Uterus (tissue), 4 donors: ENCODE measurements around the gene ACTR8. TPM values are rescaled to one million over a fixed set of nuclear protein-coding genes. Genes with fewer than 3 reads are reported as not detected.

Experiments
- DNase-seq, 2 donors: peaks; one replicate each; pipeline ENCODE4 v3.0.0-alpha.2; 2019 to 2020
- H3K27ac ChIP-seq, 2 donors: fragments of 200-600 bp; sonication (generic); 1 replicate in 1 of 2; 2 replicates in 1 of 2; pipeline ENCODE4 v1.5.1; 2016 to 2018
- H3K27me3 ChIP-seq, 2 donors: fragments of 200-600 bp; sonication (generic); one replicate each; pipeline ENCODE4 v1.5.1; 2018 to 2019; ENCODE audit warnings: control low read depth in 1 of 2
- H3K36me3 ChIP-seq, 2 donors: fragments of 200-600 bp; sonication (generic); one replicate each; pipeline ENCODE4 v1.5.1; 2019; ENCODE audit warnings: control low read depth in 1 of 2
- H3K4me1 ChIP-seq, 2 donors: fragments of 200-600 bp; sonication (generic); one replicate each; pipeline ENCODE4 v1.5.1; 2018 to 2019; ENCODE audit warnings: control low read depth in 1 of 2
- H3K4me3 ChIP-seq, 2 donors: fragments of 200-600 bp; sonication (generic); 1 replicate in 1 of 2; 2 replicates in 1 of 2; pipeline ENCODE4 v1.5.1; 2018 to 2019; ENCODE audit warnings: mild to moderate bottlenecking in 1 of 2
- H3K9me3 ChIP-seq, 2 donors: fragments of 200-600 bp; sonication (generic); one replicate each; pipeline ENCODE4 v1.5.1; 2019; ENCODE audit warnings: control low read depth in 1 of 2
- CTCF ChIP-seq, 4 experiments: fragments of 200-600 bp in 2 of 4; fragments of 450-650 bp in 2 of 4; sonication (generic) in 2 of 4; IDR thresholded peaks; one replicate each; pipeline ENCODE4 v1.5.1; 2016 to 2019; ENCODE audit warnings: antibody characterized with exemption in 4 of 4, mild to moderate bottlenecking in 2 of 4, moderate library complexity in 1 of 4
- POLR2A ChIP-seq, 2 donors: fragments of 450-650 bp; IDR thresholded peaks; one replicate each; pipeline ENCODE4 v1.6.1; 2016; ENCODE audit warnings: antibody characterized with exemption in 2 of 2, mild to moderate bottlenecking in 1 of 2, moderate library complexity in 1 of 2
- intact Hi-C: fragments of 100-400 bp; cut with DNase I; formaldehyde crosslinking; loops from one replicate; pipeline ENCODE4 v1.15.1; 2023; ENCODE audit warnings: low total_unique reads
- total RNA-seq, 4 donors: library from RNA; depleted of rRNA in 3 of 4; stranded (reverse); fragments of >200 nt in 3 of 4; gene quantifications; one replicate each; pipeline versions ENCODE4 v1.1.0 to v1.2.4, GENCODE V29; 2014 to 2023
- donor health status: DM: yes; HTN: yes; CAD: no.

The ACTR8 gene
- total RNA-seq, 4 donors from 2014 or later, result 23.2 to 56.8 (median 31.6) TPM

GRCh38 chr3:53836084-53836872 is 45.7 kb downstream of the ACTR8 start:
- intact Hi-C loops, result no loop called here
- H3K9me3 ChIP-seq, result no peaks in the 10 kb centered on the region
- TF ChIP-seq POLR2A (IDR thresholded peaks at IDR 0.05) (no peak), CTCF (IDR thresholded peaks at IDR 0.05) (no peak)
- H3K27me3 ChIP-seq, result no peaks in the 10 kb centered on the region
- DNase-seq, result no peak
- H3K4me1 ChIP-seq, result no peaks in the 10 kb centered on the region
- no peak overlapping the region for H3K27ac ChIP-seq
- no peaks in the 10 kb centered on the region for H3K36me3 ChIP-seq
- no peak overlapping the region for H3K4me3 ChIP-seq

- no peak for DNase-seq
- Histone ChIP-seq H3K36me3 (no peaks in the 10 kb centered on the region), H3K4me1 (no peaks in the 10 kb centered on the region), H3K27me3 (no peaks in the 10 kb centered on the region), H3K9me3 (no peaks in the 10 kb centered on the region), H3K4me3 (no peak overlapping the region), H3K27ac (no peak overlapping the region)
- TF ChIP-seq CTCF (IDR thresholded peaks at IDR 0.05) (no peak), POLR2A (IDR thresholded peaks at IDR 0.05) (no peak)
- intact Hi-C loops, result no loop called here
Observed at GRCh38 chr3:53835257-53835656, 46.7 kb downstream of the ACTR8 start.

- Histone ChIP-seq H3K4me1 (no peaks in the 10 kb centered on the region), H3K9me3 (no peaks in the 10 kb centered on the region), H3K4me3 (no peak overlapping the region), H3K36me3 (no peaks in the 10 kb centered on the region), H3K27ac (no peak overlapping the region), H3K27me3 (no peaks in the 10 kb centered on the region)
- TF ChIP-seq CTCF (IDR thresholded peaks at IDR 0.05) (no peak), POLR2A (IDR thresholded peaks at IDR 0.05) (no peak)
- DNase-seq, result no peak
- intact Hi-C loops, result no loop called here
Observed at GRCh38 chr3:53834429-53835095, 47.4 kb downstream of the ACTR8 start.

- Histone ChIP-seq H3K36me3 (no peaks in the 10 kb centered on the region), H3K4me3 (no peak overlapping the region), H3K27ac (no peak overlapping the region), H3K27me3 (no peaks in the 10 kb centered on the region), H3K4me1 (no peaks in the 10 kb centered on the region), H3K9me3 (no peaks in the 10 kb centered on the region)
- no peak for DNase-seq
- intact Hi-C loops, result no loop called here
- TF ChIP-seq POLR2A (IDR thresholded peaks at IDR 0.05) (no peak), CTCF (IDR thresholded peaks at IDR 0.05) (no peak)
Observed at GRCh38 chr3:53833700-53834099, 48.3 kb downstream of the ACTR8 start.

- intact Hi-C loops, result no loop called here
- Histone ChIP-seq H3K27me3 (no peaks in the 10 kb centered on the region), H3K9me3 (no peaks in the 10 kb centered on the region), H3K4me1 (no peaks in the 10 kb centered on the region), H3K27ac (no peak overlapping the region), H3K36me3 (no peaks in the 10 kb centered on the region), H3K4me3 (no peak overlapping the region)
- no peak for DNase-seq
- TF ChIP-seq POLR2A (IDR thresholded peaks at IDR 0.05), result no peak
- no peak for TF ChIP-seq CTCF (IDR thresholded peaks at IDR 0.05)
Observed at GRCh38 chr3:53833053-53833645, 48.8 kb downstream of the ACTR8 start.
